Chondrocyte (in vitro differentiated cells): ENCODE data around the gene ATP8B1. TPM values are rescaled to one million over a fixed set of nuclear protein-coding genes. Genes with fewer than 3 reads are reported as not detected.

ENCODE experiments used
- DNase-seq: peaks from one replicate; pipeline ENCODE4 v3.0.0; 2021; ENCODE audit warnings: mixed read lengths, low spot score
- H3K27ac Mint-ChIP-seq: one replicate; pipeline ENCODE4 v1.8.0; 2021; ENCODE audit warnings: mild to moderate bottlenecking, moderate library complexity, mixed read lengths; ENCODE audit not compliant: unreplicated experiment
- H3K27me3 Mint-ChIP-seq: 2 replicates; pipeline ENCODE4 v1.8.0; 2021; ENCODE audit warnings: low read depth, mixed read lengths
- H3K36me3 Mint-ChIP-seq: 2 replicates; pipeline ENCODE4 v1.8.0; 2021; ENCODE audit warnings: low read depth, mixed read lengths
- H3K4me1 Mint-ChIP-seq: 2 replicates; pipeline ENCODE4 v1.8.0; 2021; ENCODE audit warnings: low read depth, mild to moderate bottlenecking, mixed read lengths
- H3K4me3 Mint-ChIP-seq: one replicate; pipeline ENCODE4 v1.8.0; 2021; ENCODE audit warnings: mild to moderate bottlenecking, moderate library complexity, mixed read lengths; ENCODE audit not compliant: unreplicated experiment
- H3K9me3 Mint-ChIP-seq: 2 replicates; pipeline ENCODE4 v1.8.0; 2021; ENCODE audit warnings: low read depth, mixed read lengths
- total RNA-seq: library from RNA; stranded (reverse); gene quantifications from 3 replicates; pipeline ENCODE4 v1.2.1, GENCODE V29; 2021
- TF ChIP-seq, protein P1 (sequence below): fragments of 200-600 bp; sonication (generic); IDR thresholded peaks from 2 replicates; pipeline ENCODE4 v1.5.0; 2021; ENCODE audit warnings: antibody characterized with exemption, mild to moderate bottlenecking, moderate library complexity

The ATP8B1 gene
- total RNA-seq, 1 donor from 2014 or later: 35.4 TPM

DNA sequence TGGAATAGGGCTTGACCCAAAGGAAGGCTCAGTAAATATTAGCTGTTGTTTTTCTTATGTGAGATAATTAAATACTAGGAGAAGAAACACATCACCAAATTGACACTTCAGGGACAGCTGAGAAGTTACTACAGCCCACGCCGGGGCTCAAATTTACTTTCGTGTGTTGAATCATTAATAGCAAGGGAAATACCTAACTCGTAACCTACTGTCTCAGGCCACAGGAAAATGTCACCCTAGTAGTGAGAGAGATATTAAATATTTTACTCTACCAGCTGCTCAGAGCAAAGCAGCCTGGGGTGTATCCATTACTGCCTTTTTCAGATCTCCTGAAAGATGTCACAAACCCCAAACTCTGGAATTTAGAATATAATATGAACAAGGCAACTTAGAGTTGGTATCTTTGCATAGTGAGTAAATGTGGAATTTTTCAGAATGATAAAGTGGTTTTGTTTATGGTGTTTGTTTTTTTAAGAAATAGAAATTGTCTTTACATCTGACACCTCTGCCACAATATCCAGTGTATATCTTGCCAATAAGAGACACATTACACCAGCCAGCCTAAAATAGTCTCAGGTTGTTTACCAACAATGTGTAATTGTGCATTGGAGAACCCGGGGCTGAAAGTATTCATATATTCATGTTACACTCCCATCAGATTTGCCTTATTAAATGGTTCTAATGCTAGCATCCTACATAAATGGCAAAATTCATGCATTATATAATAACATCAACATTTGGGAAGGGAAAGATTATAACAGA, 48.4 kb downstream of the ATP8B1 start:
- TF ChIP-seq, protein P1, sequence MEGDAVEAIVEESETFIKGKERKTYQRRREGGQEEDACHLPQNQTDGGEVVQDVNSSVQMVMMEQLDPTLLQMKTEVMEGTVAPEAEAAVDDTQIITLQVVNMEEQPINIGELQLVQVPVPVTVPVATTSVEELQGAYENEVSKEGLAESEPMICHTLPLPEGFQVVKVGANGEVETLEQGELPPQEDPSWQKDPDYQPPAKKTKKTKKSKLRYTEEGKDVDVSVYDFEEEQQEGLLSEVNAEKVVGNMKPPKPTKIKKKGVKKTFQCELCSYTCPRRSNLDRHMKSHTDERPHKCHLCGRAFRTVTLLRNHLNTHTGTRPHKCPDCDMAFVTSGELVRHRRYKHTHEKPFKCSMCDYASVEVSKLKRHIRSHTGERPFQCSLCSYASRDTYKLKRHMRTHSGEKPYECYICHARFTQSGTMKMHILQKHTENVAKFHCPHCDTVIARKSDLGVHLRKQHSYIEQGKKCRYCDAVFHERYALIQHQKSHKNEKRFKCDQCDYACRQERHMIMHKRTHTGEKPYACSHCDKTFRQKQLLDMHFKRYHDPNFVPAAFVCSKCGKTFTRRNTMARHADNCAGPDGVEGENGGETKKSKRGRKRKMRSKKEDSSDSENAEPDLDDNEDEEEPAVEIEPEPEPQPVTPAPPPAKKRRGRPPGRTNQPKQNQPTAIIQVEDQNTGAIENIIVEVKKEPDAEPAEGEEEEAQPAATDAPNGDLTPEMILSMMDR: no peak
- Mint-ChIP-seq H3K4me1 (peaks cover 39% of the 10 kb centered on the region), H3K27me3 (no peaks in the 10 kb centered on the region), H3K9me3 (no peaks in the 10 kb centered on the region), H3K36me3 (peaks cover 14% of the 10 kb centered on the region), H3K4me3 (no peak overlapping the region), H3K27ac (peak overlapping the region; percentile 49)
- no peak for DNase-seq

DNA sequence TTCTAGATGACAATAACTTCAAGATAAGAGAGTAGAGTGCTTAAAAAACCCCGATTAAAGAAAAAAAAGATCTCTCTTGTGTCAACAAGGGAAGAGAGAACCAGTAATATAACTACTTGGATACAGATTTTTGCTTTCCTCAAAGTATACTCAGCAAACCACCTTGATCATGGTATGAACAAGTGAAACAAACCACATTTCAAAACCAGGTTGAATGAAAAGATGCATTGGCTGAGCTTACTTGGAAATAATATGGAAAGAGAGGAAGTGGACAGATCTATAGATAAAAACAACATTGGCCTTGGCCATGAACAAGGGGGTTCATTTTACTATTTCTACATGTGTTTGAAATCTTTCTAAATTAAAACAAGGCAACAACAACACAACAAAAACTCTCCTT, 50.1 kb downstream of the ATP8B1 start:
- H3K27ac Mint-ChIP-seq: peak overlapping the region; percentile 25
- peaks cover 55% of the 10 kb centered on the region for H3K4me1 Mint-ChIP-seq
- H3K27me3 Mint-ChIP-seq: no peaks in the 10 kb centered on the region
- H3K36me3 Mint-ChIP-seq: peaks cover 11% of the 10 kb centered on the region
- TF ChIP-seq, protein P1: no peak
- DNase-seq: no peak
- H3K4me3 Mint-ChIP-seq: no peak overlapping the region
- no peaks in the 10 kb centered on the region for H3K9me3 Mint-ChIP-seq

DNA sequence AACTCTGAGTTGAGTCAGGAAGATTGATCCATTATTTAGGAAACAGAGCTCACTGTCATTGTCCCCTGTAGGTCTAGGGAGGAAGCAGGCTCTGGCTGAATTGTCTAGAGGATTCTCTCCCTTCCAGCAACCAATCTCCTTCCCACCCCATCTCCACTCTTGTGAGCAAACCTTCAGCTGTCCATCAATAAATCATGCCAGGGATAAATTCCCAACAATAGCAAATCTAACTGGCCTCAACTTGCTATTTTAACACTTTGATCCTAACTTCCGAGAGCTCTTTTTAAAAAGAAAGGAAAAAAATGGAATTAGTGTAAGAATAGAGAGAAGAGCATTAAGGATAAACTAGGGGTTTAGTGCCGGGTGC, 53.5 kb downstream of the ATP8B1 start:
- Mint-ChIP-seq H3K4me3 (no peak overlapping the region), H3K27me3 (no peaks in the 10 kb centered on the region), H3K9me3 (no peaks in the 10 kb centered on the region), H3K36me3 (no peaks in the 10 kb centered on the region), H3K4me1 (peaks cover 64% of the 10 kb centered on the region), H3K27ac (peak overlapping the region; percentile 66)
- TF ChIP-seq, protein P1: no peak
- no peak for DNase-seq

DNA sequence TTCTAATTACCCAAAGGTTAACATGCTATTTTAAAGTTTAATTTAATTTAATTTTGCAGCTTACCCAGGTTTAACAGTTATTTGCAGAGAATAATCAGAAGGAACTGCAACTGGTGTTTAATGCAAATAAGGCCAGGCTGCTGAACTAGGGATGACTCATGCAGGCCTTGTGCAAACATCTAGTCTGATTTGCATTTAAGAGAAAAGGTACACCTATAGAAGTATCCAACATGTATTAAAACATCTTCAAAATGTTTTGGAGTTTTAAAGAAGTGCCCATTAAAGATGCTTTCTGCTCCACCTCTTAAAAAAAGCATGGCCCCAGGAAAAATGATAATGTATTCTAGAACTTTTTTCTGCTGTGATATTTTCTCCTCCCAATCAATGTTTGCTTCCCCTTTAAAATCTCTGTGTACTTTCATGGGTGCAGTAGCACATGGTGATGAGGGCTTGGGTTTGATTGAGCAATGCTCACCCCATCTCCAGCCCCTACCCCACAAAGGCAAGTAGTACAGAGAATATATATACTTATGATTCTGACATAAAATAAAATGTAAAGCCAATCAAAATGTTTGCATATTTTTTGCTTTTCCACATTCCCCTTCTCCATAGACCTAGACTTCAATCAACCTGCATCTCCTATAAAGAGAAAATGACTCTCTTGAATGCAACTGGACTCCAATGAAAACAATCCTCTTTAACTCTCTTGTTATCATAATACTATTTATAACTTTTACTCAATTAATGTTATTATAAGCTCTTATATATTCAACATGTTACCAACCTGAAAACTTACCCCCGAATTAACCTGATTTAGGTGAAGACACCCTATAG, 54.1 kb downstream of the ATP8B1 start:
- no peaks in the 10 kb centered on the region for H3K27me3 Mint-ChIP-seq
- no peak for DNase-seq
- peak overlapping the region; percentile 66 for H3K27ac Mint-ChIP-seq

More for the DNA sequence above, 54.1 kb downstream of the ATP8B1 start:
- H3K4me3 Mint-ChIP-seq: no peak overlapping the region
- H3K9me3 Mint-ChIP-seq: no peaks in the 10 kb centered on the region
- TF ChIP-seq, protein P1: no peak
- H3K36me3 Mint-ChIP-seq: no peaks in the 10 kb centered on the region
- peaks cover 65% of the 10 kb centered on the region for H3K4me1 Mint-ChIP-seq
